Activated CD8-positive, alpha-beta memory T cell treated with anti-CD3 and anti-CD28 coated beads, Interleukin-2, amount 50 U/mL, for 1 hour (primary cell): ENCODE measurements around the gene CTIF.

Experiments
- DNase-seq: peaks from one replicate; pipeline ENCODE4 v3.0.0-alpha.2; 2020; ENCODE audit errors: extremely low read depth

Gene CTIF

GRCh38 chr18:48730010-48730409, 191.2 kb downstream of the CTIF start:
- no peak for DNase-seq

- no peak for DNase-seq
Observed at GRCh38 chr18:48732767-48733424, 194.1 kb downstream of the CTIF start.

- no peak for DNase-seq
Observed at GRCh38 chr18:48733643-48734253, 194.9 kb downstream of the CTIF start.

DNA sequence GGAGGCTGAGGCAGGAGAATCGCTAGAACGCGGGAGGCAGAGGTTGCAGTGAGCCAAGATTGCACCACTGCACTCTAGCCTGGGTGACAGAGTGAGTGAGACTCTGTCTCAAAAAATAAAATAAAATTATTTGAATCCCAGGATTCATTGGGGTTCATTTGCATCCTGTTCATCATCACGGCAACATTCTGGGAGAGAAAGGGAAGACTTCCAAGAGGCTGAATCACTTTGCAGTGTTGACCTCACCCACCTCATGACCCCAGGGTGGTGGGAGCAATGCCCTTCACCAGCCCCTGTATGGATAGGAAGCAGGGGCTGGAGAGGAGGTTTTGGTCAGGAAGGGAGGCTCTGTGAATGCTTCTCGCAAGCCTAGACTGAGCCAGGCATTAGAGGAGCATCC, 195.6 kb downstream of the CTIF start:
- no peak for DNase-seq

- DNase-seq = no peak
Observed at GRCh38 chr18:48735080-48735676, 196.3 kb downstream of the CTIF start.

GRCh38 chr18:48735681-48736255, 196.9 kb downstream of the CTIF start:
- DNase-seq = no peak

DNA sequence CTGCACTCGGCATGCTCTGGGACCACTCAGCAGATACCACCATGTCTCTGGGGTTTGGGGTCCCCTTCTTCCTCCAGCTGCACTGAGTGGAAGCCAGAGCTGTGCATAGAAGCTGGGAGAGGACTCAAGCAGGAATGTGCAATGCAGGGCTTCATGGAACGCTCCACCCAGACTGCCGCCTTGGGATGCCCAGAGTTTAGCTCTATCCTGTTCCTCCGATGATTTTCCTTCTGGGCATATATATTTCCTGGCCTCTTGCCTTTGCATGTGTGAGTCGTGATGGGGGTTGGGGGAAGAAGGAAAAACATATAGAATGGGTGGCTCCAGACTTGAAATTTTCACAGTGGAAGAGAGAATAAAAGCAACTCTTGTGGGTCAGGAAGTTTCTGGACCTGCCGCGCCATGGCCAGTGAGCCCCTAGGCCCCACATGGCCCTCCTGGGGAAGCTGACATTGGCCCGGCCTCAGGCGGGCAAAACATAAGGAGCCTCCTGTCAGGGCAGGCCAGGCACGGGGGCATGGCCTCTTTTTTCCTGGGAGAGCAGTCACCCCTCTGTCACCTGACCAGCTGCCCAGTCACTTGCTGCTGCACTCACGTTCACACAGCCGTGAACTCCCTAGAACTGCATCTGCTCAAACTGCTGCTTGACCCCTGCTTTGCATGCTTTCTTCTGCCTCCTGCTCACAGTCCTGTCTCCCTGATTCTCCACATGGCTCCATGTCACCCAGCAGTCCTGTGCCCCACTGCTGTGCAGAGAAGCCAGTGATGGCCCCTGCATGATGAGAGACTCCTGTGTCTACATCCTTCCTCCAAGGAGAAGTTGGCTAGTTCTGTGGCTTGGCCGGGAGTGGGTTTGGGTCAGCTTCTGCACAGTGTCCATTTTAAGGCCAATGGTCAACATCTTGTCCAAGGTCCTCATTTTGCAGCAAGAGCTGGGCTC, 197.8 kb downstream of the CTIF start:
- no peak for DNase-seq

GRCh38 chr18:48739266-48740067, 200.6 kb downstream of the CTIF start:
- no peak for DNase-seq

DNA sequence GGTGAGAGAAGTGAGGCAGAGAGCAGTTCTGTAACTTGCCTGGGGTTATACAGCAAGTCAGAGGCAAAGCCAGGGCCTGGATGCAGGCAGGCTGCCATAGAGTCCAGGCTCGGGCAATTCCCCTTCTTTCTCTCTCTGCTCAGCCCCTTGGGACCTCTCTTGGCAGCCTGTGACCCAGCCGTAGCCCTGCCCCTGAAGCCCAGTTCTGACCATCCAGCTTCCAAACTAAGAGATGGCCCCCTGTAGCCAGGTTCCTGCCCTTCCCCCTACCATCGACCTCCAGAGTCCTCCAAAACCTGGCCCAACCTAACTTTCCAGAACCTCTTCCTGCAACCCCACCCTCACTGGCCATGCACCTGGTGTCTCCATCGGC, 201.2 kb downstream of the CTIF start:
- no peak for DNase-seq

DNA sequence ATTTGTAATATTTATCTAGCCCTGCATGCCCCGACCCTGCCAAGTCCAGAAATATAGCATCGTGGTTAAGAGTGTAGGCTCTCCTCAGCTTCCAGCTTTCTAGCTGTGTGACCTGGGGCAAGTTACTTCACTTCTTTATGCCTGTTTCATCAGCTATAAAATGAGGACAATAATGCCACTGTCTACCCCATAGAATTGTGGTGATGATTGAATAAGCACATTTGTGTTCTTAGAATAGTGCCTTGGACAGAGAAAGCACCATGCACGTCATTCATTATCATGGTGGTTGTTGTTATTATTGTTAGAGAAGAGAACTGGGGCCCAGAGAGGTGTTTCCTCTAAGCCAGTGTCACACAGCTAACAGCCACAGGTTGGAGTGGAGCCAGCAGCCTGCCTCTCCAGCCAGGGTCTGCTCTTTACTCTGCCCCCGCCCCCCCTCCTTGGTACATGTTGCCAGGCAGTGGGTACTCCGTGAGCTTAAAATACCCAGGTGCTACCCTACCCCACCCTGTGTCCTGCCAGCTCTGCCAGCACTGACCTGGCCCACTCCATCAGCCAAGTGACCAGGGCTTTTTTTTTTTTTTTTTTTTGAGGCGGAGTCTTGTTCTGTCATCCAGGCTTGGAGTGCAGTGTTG, 202.1 kb downstream of the CTIF start:
- no peak for DNase-seq

DNA sequence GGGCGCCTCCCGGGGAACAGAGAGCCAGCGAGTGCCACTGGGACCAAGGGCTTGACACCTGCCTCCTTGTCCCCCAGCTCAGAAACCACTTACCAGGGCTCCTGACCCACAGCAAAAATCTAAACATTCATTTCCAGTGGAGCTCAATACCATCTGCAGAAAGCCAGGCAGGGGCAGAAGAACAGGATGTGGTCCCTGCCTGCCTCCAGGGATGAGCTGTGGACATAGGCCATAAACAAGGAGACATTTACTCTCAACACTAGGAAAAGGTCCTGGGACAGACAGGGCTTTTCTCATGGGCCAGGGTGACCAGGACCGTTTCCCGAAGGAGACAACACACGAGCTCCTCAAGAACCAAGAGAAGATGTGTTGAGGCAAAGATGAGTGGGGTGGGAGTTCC, 203.0 kb downstream of the CTIF start:
- no peak for DNase-seq

- DNase-seq = no peak
Observed at GRCh38 chr18:48742304-48742703, 203.5 kb downstream of the CTIF start.

- no peak for DNase-seq
Observed at GRCh38 chr18:48742706-48743475, 204.1 kb downstream of the CTIF start.

DNA sequence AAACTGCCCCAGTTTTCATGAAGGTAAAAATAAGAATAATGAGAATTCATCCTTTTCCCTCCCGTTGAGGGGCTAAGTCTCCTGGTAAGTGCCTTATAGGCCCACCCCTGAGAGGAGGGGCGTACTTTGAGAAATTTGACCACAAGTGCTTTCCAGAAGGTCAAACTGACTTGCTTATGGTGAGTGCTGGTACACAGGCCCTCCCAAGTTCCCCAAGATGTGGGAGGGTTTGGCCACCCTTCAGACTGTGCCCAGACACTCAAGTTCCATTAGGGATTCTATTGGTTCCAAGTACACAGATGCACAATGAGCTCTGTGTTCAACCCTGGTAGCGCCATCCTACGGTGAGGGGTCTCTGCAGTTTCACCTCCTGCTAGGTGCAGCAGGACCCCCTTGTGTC, 205.1 kb downstream of the CTIF start:
- no peak for DNase-seq

DNA sequence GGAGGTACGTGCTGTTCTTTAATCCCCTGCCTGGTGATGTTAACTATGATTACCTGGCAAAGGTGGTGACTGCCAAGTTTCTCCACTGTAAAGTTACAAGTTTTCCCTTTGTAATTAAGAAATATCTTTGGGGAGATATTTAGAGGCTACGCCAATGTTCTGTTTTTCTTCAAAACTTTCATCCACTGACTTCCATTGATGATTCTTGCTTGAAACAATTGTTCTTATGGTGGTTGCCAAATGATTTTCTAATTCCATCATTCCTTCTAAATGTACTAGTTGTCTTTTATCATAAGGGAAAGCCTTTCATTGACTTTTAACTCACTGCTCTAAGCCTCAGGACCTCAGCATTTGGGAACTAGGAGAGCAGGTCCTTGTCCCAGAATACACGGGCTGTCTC, 206.5 kb downstream of the CTIF start:
- no peak for DNase-seq

DNA sequence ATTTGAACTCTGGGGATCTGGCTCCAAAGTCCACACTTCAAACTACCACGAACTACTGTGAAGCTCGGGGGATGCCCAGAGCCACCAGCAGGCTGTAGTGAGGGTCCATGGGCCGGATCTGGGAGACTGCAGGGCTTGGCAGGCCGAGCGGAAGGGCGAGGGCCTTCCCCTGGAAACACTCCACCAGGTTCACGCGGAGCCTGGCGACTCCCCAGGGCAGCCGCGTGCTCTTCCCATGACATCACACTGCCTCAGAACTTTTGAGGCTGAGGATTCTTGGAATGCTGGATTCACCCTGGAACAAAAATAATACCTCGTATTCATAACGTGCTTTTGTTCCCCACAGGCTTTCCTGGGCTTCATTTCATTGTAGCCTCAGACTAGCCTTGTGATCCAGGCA, 210.9 kb downstream of the CTIF start:
- no peak for DNase-seq

DNA sequence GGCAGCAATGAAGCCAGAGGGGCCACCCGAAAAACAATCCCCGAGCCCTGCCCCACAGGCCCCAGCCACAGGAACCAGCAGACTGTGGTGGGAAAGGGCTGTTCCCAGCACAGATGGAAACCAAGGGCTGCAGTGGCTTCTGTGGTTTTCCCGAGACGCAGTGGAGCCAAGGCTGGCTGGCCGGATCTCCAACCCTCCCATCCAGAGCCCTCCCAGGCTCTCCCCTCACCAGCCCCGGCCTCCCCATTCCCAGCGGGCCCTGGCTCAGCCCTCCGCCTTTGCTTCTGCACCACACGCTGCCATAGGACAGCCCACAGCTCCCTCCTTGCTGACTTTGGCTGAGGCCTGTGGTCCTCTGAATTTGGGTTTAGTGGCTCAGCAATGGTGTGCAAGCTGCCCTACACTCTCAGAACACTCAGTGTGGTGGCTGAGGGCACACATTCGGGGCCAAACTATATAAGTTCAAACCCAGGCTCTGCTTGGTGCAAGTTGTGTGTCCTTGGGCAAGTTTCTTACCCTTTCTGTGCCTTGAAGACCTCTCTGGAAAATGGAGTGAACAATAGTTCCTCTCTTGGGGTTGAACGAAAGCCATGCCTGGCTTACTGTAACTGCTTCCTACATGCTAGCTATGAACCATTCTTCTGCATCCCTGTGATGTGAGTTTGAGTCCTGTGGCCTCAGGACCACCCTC, 211.8 kb downstream of the CTIF start:
- no peak for DNase-seq

- DNase-seq = no peak
Observed at GRCh38 chr18:48751727-48752468, 213.1 kb downstream of the CTIF start.

DNA sequence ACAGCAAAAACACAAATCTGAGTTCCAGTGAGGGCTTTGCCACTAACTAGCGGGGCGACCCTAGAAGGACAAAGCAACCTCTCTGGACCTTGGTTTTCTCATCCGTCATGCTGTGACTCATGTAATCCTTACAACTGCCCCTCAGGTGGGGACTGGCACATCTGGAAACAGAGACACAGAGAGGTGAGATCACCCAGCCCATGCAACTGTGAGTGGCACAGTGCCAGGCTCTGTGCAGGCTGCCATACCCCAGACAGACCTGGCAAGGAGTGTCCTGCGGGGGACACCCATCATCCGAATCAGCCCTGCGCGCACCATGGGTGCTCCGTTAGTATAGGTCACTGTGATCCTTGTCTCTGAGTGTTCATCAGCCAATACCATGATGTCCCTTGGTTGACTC, 213.6 kb downstream of the CTIF start:
- DNase-seq = no peak
